HT-29 (cell line): Measurements from ENCODE around the gene ALDH5A1. TPM values are rescaled to one million over a fixed set of nuclear protein-coding genes. Genes with fewer than 3 reads are reported as not detected.
"Not testable (repeated sequence)": the region's sequence is repeated elsewhere in the genome, so short reads cannot be mapped to it uniquely, and the experiment has no call there.

ENCODE experiments used
- DNase-seq: peaks from one replicate; pipeline ENCODE4 v3.0.0-alpha.2; 2015; ENCODE audit warnings: low spot score
- total RNA-seq: library from RNA; depleted of rRNA; stranded (reverse); fragments of >200 nt; shearing (Covaris generic); gene quantifications from 2 replicates; pipeline ENCODE4 v1.2.3, GENCODE V29; 2014

ALDH5A1 gene
- total RNA-seq, 1 experiment from 2014 or later, result 3.8 TPM

DNA sequence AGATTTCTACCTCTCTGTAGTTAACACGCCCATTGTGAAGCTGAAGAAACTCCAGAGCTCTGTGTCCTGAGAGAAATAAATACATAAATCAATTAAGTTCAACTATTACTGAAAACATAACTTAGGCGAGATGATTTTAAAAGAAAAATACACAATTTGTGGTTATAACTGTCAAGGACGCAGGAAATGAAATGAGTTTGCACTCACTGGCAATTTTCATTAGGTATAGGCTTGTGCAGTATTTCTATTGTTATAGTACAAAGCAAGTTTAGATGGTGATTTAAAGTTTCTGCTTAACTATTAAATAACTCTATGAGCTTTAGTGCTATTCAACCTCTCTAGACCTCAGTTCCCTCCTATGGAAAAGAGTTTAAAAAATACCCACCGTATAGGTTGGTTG, 8.7 kb upstream of the ALDH5A1 start:
- DNase-seq, result no peak

DNA sequence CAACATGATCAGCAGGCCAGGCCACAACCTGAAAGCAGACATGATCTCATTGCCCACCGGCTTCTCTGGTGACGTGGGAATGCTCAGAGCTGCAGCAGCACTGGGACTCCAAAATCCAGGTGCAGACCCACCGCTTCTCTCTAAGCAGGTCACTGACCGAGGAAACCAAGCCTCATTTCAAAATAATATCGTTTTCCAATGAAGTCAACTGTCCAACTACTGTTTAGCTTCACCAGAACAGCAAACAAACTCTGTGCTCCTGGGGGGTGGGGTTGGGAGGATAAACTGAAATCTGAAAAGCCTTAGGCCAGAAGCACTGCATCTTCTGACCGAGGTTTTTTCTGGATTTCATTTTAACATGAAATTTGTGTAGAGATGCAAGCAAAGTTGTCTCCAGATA, 5.3 kb upstream of the ALDH5A1 start, which contains the start of gene GPLD1:
GPLD1 (minus strand) TSS at position 109 of the 400 bp plus-strand sequence; CDS start at position 42, 67 bp downstream.
- DNase-seq, result no peak

DNA sequence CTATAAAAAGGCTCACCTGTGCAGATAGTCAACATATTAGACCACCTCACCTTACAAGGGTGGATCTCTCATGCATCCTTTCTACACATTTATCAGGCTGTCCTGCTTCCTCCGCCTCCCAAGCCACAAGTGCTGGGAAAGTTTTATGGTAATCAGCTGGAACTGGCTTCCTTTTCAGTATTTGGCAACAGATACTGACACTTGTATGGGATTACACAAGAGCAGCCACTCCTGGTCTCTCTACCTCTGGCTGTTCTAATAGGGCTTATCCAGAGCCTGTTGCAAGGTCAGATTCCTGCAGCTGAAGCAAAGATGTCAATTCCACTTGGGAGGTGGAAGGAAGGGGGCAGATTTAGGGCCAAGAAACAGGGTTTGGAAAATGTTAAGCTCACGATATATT, 4.9 kb upstream of the ALDH5A1 start:
- DNase-seq, result no peak

DNA sequence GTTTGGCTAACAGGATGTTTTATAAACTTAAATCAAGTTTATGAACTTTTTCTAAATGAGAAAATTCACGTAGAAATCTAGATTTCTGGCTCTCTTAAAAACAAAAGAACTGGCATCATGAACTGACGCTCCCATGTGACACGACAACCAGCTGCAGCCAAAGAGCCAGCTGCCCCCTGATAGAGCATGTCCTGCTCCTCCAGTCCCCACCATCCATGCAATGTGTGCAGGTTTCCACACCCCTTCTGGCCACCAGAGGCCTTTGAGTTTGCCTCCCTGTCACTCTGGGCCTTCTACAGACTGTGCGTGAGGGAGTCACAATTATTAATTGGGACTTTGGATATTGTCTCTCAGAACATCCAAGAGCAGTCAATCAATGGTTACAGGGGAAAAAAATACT, 3.8 kb upstream of the ALDH5A1 start:
- DNase-seq, result no peak

DNA sequence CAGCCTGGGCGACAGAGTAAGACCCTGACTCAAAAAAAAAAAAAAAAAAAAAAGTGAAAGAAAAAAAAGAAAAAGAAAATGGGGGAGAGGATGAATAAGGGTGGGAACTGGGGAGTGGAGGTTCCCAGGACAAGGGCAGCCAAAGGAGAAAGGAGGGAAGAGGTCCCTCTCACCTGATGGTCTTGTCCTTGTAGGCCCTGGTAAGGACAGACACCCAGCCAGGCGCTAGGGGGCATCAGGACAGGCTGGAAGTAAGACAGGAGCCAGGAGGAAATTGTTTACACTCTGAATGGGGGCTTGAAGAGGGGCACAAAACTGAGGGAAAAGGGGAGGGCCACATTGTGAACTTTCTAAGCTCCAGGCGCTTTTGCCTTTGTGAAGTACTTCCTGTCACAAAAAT, 2.3 kb upstream of the ALDH5A1 start:
- no peak for DNase-seq

DNA sequence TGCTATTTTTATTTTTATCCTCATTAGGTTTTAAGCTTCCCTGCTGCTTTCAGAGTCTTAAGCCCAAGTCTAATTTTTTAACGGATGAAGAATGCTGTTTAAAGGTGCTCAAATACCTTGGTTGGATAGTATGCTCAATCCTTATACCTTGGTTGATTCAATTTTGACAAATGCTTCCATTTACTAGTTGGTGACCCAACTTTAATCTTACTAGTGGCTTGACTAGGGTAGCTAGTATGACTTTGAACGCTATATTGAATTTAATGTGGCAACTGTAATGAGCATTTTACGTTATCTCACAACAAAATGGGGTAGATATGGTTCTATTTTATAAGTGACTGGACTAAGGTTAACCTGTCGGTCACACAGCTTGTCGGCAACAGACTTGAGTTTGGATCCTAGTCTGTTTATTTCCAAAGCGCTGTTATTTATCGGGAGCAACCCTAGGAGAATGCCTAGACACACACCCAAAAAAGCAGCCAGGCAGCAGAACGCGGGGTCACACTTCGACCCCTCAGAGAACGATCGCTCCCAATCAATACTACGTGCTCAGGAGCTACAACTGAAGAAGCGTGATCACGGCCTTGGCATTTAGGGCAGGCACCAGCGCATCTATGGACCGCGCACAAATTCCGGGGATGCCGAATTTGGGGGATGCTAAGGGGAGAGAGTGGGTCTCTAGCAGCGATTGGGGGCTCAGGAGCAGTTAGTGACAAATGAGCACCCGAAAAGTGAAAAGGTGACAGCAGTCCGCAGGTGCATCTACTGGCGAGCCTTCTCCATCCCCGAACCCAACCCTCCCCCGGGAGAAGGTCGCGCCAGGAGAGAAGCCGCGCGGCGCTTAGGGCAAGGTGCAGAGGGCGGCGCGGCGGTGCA, 586 bp upstream of the ALDH5A1 start:
- DNase-seq, result no peak

DNA sequence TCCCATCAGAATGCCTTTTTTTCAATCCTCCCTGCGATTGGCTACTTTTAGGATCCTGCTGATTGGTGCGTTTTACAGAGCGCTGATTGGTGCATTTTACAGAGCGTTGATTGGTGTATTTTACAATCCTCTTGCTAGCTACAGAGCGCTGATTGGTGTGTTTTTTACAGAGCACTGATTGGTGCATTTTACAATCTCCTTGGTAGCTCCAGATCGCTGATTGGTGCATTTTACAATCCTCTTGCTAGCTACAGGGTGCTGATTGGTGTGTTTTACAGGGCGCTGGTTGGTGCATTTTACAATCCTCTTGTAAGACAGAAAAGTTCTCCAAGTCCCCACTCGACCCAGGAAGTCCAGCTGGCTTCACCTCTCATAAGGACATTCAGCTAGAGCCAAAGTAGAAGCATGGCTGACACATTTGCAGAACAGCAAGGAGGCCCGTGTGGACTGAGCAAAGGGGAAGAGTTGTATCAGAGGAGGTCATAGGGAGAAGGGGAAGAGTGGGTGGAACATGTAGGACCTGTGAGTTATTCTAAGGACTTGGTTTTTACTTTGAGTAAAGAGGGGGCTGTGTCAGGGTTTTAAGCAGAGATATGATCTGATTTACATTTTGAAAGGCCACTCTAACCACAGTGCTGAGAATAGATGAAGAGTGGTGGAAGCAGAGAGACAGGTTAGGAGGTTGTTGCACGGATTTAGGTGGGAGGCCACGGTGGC, 2.6 kb downstream of the ALDH5A1 start:
- no peak for DNase-seq

DNA sequence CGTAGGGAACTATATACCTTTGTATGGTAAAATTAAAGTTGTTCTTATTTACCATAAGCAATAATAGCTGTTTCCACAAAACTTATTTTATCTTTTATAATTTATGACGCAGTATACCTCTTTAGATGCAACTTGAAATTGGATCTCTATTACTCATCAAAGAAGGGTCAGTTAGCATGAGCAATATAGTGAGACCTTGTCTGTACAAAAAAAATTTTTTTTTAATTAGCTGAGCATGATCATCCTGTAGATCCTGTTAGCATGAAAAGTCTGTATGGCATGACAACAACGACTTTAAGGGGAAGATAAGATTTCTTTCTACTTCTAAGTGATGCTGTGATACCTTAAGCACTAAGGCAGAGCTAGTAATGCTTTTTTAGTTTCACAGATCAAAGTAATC, 5.9 kb downstream of the ALDH5A1 start:
- no peak for DNase-seq

DNA sequence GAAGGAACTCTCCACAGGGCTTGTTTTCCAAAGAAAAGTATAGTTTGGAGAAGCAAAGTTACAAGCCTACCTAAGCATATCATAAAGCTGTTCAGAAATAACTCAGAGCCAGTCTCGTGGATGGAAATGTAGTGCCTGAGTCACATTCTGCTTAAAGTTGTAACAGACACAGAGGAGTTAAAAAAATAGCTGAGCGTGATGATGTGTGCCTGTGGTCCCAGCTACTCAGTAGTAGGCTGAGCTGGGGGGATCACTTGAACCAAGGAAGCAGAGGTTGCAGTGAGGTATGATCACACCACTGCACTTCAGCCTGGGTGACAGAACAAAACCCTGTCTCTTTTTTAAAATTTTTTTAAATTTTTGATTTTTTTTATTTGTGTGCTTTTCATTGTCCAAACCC, 6.6 kb downstream of the ALDH5A1 start:
- DNase-seq, result no peak

DNA sequence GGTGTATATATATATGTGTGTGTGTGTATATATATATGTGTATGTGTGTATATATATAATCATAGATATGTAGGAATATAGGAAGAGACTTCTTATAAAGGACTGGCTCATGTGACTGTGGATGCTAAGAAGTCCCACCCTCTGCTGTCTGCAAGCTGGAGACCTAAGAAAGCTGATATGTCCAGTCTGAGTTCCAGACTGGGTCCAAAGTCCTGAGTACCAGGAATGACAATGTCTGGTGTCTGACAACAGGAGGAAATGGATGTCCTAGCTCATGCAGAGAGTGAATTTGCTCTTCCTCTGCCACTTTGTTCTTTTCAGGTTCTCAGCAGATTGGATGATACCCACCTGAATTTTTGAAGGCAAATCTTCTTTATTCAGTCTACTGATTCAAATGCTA, 7.1 kb downstream of the ALDH5A1 start:
- DNase-seq, result peak; percentile 43

DNA sequence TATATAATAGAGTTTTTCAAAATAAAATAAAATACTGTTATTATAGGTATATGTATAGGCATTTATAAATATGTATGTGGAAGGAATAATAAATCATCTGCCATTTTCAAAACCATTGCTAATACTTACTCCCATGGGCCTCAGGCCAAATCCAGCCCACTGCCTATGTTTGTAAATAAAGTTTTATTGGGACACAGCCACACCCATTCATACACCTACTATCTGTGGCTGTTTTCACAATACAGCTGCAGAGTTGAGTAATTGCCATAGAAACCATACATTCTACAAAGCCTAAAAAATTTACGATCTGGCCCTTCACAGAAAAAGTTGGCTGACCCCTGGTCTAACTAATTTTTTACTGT, 9.5 kb downstream of the ALDH5A1 start:
- DNase-seq, result no peak

DNA sequence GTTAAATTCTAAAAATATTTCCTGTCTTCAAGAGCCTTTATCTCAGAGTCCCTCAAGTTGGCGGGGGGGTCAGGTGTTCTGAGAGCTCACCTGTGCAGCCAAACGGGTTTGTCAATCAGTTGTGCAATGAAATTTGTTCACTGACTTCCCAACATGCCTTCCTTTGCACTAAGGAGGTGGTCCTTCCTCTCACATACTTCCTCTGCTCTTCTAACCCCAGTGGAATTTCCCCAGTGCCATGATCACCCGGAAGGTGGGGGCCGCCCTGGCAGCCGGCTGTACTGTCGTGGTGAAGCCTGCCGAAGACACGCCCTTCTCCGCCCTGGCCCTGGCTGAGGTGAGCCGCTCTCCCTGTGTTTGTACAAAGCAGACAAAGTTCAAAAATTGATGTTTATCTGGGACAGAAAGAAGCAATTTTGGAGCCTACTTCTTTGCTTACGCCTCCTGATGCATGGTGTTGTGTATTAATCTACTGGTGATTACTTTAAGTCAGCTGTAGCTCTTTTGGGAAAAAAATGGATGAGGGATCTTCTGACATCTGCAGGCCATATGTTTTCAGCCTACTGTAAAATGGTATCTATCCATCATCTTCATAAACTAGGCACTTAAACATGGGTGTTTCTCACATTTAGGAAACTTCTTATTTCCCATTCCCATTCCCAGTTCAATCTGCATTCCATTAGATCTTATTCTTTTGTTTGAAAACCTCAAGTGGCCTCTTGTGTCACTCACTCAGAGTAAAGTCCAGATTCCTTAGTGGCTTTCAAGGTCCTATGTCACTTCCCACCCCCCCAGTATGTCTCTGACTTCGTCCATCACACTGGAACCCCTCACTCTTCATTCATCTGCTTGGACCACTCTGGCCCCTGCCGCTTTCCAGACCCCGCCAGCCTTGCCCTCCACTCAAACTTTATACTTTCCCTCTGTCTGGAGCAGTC, 10.1 kb downstream of the ALDH5A1 start:
- peak; percentile 75 for DNase-seq

DNA sequence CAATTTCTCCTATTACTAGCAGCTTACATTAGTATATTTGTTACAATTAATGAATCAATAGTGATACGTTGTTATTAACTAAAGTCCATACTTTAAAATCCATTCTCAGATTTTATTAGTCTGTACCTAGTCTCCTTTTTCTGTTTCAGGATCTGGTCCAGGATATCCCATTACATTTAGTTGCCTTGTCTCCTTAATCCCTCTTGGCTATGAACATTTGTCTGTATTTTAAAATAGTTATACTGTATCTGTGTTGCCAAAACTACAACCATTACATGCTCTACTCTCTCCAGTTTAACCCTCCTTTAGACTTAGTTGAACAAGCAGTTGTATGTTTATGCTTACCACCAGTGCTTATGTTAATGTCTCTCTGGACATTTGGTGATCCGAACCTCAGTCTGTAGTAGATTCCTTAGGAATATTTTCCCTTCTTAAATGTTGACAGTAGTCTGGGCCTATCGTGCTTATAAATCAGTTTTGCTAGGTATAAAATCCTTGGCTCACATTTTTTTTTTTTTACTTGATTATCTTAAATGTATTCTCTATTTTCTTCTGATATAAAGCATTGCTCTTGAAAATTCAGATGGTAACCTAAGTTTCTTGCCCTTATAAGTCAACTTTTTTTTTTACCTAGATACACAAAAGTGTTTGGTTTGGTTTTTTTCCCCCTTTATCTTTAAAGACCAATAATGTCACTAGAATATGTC, 12.2 kb downstream of the ALDH5A1 start:
- no peak for DNase-seq

DNA sequence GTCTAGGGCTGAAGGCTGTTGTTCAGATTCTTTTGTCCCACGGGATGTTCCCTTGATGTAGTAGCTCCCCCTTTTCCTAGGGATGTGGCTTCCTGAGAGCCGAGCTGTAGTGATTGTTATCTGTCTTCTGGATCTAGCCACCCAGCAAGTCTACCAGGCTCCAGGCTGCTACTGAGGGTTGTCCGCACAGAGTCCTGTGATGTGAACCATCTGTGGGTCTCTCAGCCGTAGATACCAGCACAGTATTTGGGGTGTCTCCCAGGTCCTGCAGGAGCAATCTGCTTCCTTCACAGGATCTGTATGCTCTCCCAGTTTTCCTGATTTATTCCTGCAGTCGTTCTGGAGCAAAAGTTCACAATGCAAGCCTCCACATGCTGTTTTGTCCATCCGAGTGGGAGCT, 17.2 kb downstream of the ALDH5A1 start:
- DNase-seq, result not testable (repeated sequence)

DNA sequence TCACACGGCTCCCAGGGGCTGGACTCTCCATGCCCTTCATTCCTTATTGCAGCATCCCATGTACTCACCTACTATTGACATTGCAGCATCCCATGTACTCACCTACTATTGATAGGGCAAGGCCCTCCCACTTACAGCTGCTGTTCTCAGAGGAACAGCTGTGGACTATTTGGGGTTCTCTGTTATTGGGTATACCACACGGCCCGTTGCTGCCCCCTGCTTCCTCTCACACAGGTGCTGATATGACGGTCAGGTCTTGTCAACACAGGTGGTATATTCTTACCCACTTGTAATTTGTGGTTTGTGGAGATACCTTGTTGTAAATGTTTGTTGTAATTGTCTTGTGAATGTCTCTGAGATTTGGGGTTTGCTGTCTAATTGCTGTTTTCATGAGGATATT, 18.8 kb downstream of the ALDH5A1 start:
- DNase-seq, result no peak

DNA sequence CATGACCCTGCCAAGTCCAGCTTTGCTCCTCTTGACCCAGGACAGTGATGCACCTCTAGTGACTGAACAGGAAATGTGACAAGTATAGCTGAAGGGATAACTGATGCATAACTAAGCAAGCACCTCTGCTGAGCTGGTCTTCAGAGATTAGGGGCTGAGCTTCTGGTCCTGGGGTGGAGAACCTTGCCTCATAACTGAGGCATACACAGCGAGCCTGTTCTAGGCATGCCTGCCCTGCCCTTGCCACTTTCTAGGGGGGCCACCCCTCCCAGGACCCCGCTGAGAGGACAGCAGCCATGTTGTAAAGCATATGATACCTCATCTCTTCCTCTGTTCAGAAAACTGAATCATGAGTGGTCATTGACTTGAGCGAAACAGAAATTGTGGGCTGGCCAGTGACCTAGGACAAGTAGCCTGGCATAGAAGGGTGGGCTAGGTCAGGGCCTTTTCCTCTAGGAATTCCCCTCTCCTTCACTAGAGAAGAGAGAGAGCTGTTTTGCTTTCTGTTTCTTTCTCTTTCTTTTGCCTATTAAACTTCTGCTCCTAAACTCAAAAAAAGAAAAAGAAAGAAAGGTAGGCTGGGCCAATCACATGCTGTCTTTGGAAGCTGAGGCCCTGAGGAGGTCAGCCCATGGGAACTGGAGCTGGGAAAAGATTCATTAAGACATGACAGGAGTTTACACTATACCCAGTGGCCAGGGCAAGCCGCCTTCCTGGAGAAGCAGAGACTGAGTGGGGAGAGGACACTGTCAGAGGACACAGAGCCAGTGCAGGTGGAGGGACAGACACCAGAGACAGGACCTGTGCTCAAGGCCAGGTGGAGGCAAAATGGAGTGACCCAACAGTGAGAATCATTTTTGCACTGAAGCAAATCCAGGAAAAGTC, 23.1 kb downstream of the ALDH5A1 start:
- DNase-seq, result no peak

DNA sequence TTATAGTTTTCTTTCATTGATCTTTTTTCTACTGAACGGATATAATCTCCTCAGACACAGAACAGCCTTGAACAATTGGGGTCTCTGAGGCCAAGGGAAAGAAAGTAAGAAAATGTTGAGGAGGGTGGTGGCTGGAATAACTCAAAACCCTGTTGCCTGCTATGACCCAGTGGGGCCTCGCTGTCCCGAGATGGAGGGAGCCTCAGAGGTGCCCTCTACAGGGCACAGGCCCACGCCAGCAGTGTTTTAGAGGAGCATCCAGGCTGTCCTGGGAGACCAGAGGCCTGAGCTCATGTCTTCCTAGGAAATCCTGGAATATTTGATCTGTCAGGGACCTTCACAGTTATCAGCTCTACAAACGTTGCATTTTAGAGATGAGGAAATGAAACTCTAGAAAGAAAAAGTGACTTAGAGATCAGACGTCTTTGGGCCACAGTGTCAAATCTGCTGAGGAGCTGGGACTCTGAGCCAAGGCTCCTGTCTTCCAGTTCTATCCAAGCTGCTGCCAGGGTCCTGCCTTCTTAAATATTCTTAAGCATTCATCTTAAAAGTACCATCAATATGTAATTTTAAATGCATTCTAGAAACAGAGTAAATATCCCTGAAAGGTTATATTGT, 26.3 kb downstream of the ALDH5A1 start:
- DNase-seq, result peak; percentile 54

DNA sequence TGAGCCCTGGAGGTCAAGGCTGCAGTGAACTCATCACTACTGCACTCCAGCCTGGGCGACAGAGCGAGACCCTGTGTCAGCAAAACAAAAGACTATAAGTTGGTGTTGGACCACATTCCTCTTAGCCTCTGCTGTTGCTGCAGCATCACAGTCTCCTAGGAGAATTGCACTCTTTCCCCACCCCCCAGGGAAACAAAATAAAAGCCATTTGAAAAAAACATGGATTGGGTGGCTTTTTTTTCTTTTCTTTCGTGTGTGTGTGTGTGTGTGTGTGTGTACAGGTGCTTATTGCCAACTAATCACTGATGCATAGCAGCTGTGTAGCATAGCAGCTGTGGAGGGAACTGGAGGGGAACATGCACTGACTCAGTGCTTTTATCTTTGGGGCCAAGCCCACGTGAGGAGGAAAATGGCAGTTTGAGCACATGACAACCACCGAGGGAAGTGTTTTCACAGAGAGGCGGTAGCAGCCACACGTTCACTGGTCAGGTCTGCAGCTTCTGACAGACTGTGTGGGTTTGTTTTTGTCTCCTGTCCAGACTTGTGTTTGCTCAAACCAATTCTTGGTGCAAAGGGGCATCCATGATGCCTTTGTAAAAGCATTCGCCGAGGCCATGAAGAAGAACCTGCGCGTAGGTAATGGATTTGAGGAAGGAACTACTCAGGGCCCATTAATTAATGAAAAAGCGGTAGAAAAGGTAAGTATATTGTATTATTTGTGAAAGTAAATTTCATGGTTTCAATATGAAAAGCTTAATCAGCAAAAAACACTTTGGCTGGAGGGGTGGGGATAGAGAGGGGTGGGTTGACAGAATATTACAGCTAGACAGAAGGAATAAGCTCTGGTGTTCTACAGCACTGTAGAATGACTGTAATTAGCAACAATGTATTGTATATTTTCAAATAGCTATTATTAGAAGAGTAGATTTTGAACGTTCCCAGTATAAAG, 27.7 kb downstream of the ALDH5A1 start:
- DNase-seq, result no peak

DNA sequence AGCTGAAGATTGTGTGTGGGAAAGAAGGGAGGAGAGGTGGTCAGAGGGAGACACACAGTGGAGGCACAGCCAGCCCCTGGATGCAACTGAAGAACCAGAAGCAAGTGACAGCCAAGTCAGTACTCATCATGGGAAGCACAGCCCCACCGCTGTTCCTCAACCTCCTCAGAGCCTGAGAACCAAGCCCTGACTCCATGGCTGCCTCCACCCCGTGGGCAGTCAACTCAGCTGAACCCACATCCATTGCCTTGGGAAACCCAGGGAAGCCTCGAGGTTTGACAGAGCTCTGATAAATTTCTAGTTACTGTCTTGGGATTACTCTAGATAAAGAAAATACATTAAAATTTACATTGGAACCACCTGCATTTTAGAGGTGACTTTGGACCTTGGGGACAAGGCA, 29.6 kb downstream of the ALDH5A1 start:
- DNase-seq, result no peak
